SJSA1 (cell line): Measurements from ENCODE around the gene THOC6. TPM values are rescaled to one million over a fixed set of nuclear protein-coding genes. Genes with fewer than 3 reads are reported as not detected.
A peak's percentile ranks its signal among the peaks of the same experiment; 100 is the strongest.
"Not testable (repeated sequence)": the region's sequence is repeated elsewhere in the genome, so short reads cannot be mapped to it uniquely, and the experiment has no call there.

Experiments used
- DNase-seq, 2 experiments: peaks; one replicate each; pipeline ENCODE4 v3.0.0-alpha.2; 2015 to 2020; ENCODE audit warnings: low spot score in 2 of 2, low read depth in 1 of 2
- H3K27ac ChIP-seq: fragments of 250-450 bp; sonication (Bioruptor Pico); 2 replicates; pipeline ENCODE4 v1.5.1; 2020; ENCODE audit warnings: mild to moderate bottlenecking, moderate library complexity
- H3K27me3 ChIP-seq: fragments of 250-450 bp; sonication (Bioruptor Pico); replicated peaks from 2 replicates; pipeline ENCODE4 v1.5.1; 2020; ENCODE audit warnings: mild to moderate bottlenecking, moderate library complexity
- H3K36me3 ChIP-seq: fragments of 250-450 bp; sonication (Bioruptor Pico); 2 replicates; pipeline ENCODE4 v1.5.1; 2020; ENCODE audit warnings: mild to moderate bottlenecking
- H3K4me1 ChIP-seq: fragments of 250-450 bp; sonication (Bioruptor Pico); replicated peaks from 2 replicates; pipeline ENCODE4 v1.6.1; 2021; ENCODE audit warnings: mild to moderate bottlenecking
- H3K4me3 ChIP-seq: fragments of 250-450 bp; sonication (Bioruptor Pico); 2 replicates; pipeline ENCODE4 v1.5.1; 2020; ENCODE audit warnings: mild to moderate bottlenecking
- H3K9me3 ChIP-seq: fragments of 250-450 bp; sonication (Bioruptor Pico); replicated peaks from 2 replicates; pipeline ENCODE4 v1.5.1; 2020; ENCODE audit warnings: mild to moderate bottlenecking
- total RNA-seq: library from RNA; depleted of rRNA; stranded (reverse); fragments of >200 nt; shearing (Covaris generic); gene quantifications from 2 replicates; pipeline ENCODE4 v1.2.3, GENCODE V29; 2014

Gene THOC6
- total RNA-seq, 1 experiment from 2014 or later = 27.4 TPM

- Histone ChIP-seq H3K4me1 (peaks cover 24% of the 10 kb centered on the region), H3K4me3 (peak within 1 kb of the TSS; percentile 35), H3K27me3 (no peaks in the 10 kb centered on the region), H3K27ac (peak within 1 kb of the TSS; percentile 87), H3K9me3 (no peaks in the 10 kb centered on the region), H3K36me3 (0 out of 2 replicates have a peak, but pooled peaks cover 8% of the 10 kb centered on the region)
- DNase-seq = peak; percentile 88 to 92
These were observed 41.4 kb downstream of the THOC6 start, which contains the start of gene IL32 for GRCh38 chr16:3065069-3065741. Gene IL32, plus strand, starts transcription at chr16:3065640. Its CDS starts 172 bp downstream, at chr16:3065812.

- peak in 1 of 2 experiments; percentile 16 for DNase-seq
- Histone ChIP-seq H3K9me3 (no peaks in the 10 kb centered on the region), H3K4me1 (peaks cover 24% of the 10 kb centered on the region), H3K27me3 (no peaks in the 10 kb centered on the region), H3K4me3 (peak overlapping the region; percentile 35), H3K27ac (peak overlapping the region; percentile 87), H3K36me3 (0 out of 2 replicates have a peak, but pooled peaks cover 8% of the 10 kb centered on the region)
These were observed 42.1 kb downstream of the THOC6 start for GRCh38 chr16:3065742-3066439.

GRCh38 chr16:3066440-3066748 is 42.6 kb downstream of the THOC6 start:
- Histone ChIP-seq H3K9me3 (no peaks in the 10 kb centered on the region), H3K27ac (peak overlapping the region; percentile 87; the same call in 1 of the 2 replicates), H3K4me1 (peaks cover 24% of the 10 kb centered on the region), H3K4me3 (peak overlapping the region; percentile 35), H3K36me3 (0 out of 2 replicates have a peak, but pooled peaks cover 8% of the 10 kb centered on the region), H3K27me3 (no peaks in the 10 kb centered on the region)
- no peak for DNase-seq

GRCh38 chr16:3068487-3068886 is 44.7 kb downstream of the THOC6 start:
- no peaks in the 10 kb centered on the region for H3K27me3 ChIP-seq
- DNase-seq = no peak
- H3K27ac ChIP-seq = no peak overlapping the region
- H3K9me3 ChIP-seq = no peaks in the 10 kb centered on the region
- H3K4me1 ChIP-seq = peaks cover 24% of the 10 kb centered on the region
- 0 out of 2 replicates have a peak, but pooled peaks cover 8% of the 10 kb centered on the region for H3K36me3 ChIP-seq
- no peak overlapping the region for H3K4me3 ChIP-seq

DNA sequence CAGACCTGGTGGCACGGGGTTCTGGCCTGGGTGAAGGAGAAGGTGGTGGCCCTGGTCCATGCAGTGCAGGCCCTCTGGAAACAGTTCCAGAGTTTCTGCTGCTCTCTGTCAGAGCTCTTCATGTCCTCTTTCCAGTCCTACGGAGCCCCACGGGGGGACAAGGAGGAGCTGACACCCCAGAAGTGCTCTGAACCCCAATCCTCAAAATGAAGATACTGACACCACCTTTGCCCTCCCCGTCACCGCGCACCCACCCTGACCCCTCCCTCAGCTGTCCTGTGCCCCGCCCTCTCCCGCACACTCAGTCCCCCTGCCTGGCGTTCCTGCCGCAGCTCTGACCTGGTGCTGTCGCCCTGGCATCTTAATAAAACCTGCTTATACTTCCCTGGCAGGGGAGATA is 45.3 kb downstream of the THOC6 start:
- H3K27ac ChIP-seq, H3K9me3 ChIP-seq, DNase-seq, H3K4me3 ChIP-seq, H3K27me3 ChIP-seq, H3K36me3 ChIP-seq: not testable (repeated sequence)
- H3K4me1 ChIP-seq = peaks cover 24% of the 10 kb centered on the region

- H3K9me3 ChIP-seq = no peaks in the 10 kb centered on the region
- H3K4me3 ChIP-seq = no peak overlapping the region
- H3K4me1 ChIP-seq = peaks cover 10% of the 10 kb centered on the region
- H3K27ac ChIP-seq = no peak overlapping the region
- H3K27me3 ChIP-seq = no peaks in the 10 kb centered on the region
- 0 out of 2 replicates have a peak, but pooled peaks cover 8% of the 10 kb centered on the region for H3K36me3 ChIP-seq
- DNase-seq = no peak
These were observed 46.8 kb downstream of the THOC6 start for GRCh38 chr16:3070608-3071111.

DNA sequence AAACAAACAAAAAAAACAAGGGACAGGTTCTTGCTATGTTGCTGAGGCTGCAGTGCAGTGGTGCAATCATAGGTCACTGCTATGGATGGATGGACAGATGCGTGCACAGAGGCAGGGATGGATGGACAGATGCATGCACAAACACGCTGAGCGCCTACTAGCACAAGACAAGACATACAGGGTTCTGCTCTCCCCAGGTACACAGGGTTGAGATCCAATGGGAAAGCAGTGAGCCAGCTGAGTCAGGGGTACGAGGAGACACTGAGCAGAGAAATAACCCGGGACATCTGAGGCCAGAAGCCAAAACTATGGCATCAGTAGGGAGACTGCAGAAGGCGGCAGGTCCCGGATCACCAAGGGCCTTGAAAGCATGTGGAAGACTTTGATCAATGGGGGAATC is 47.8 kb downstream of the THOC6 start:
- DNase-seq = no peak
- Histone ChIP-seq H3K4me3 (no peak overlapping the region), H3K4me1 (peaks cover under 1% of the 10 kb centered on the region; the same call in 1 of the 2 replicates), H3K27ac (no peak overlapping the region), H3K27me3 (no peaks in the 10 kb centered on the region), H3K36me3 (0 out of 2 replicates have a peak, but pooled peaks cover 8% of the 10 kb centered on the region), H3K9me3 (no peaks in the 10 kb centered on the region)

DNA sequence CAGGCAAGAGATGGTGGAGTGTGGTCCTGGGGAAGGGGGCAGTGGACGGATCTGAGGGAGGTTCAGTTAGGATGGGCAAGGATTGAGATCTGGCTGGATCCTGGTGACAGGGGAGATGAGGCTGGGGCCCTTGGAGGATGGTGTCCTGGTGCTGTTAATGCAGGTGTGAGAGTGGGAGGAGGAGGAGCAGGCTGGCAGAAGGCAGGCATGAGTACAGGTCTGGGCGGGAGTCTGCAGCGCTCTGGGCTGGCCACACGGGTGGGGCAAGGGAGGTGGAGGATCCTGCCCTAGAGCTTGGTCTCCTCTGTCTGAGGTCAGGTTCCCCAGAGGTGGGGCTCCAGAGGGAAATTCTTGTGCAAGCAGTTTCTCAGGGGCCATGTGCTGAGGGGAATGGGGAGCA is 48.3 kb downstream of the THOC6 start:
- not testable (repeated sequence) for H3K4me1 ChIP-seq, H3K9me3 ChIP-seq, DNase-seq, H3K27me3 ChIP-seq, H3K27ac ChIP-seq, H3K36me3 ChIP-seq, H3K4me3 ChIP-seq

- H3K9me3 ChIP-seq, H3K4me3 ChIP-seq, DNase-seq: not testable (repeated sequence)
These were observed 48.9 kb downstream of the THOC6 start for GRCh38 chr16:3072576-3073263.

DNA sequence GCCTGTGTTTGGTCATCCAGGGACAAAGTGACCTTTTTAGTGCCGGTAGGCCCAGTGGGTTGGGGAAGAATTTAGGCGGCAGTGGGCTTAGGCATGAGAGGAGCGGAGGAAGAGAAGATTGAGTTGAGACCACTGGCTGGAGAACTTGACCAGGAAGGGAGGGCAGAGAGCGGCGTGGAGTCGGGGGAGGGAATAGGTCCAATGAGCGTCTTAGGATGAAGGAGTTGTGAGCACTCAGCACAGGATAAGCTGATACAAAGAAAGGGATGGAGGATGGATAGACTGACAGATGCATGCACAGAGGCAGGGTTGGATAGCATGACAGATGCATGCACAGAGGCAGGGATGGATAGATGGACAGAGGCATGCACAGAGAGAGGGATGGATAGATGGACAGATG is 49.6 kb downstream of the THOC6 start:
- peaks cover 7% of the 10 kb centered on the region; the same call in 1 of the 2 replicates for H3K27me3 ChIP-seq
- H3K9me3 ChIP-seq = no peaks in the 10 kb centered on the region
- no peak for DNase-seq
- 0 out of 2 replicates have a peak, but pooled peaks cover 2% of the 10 kb centered on the region for H3K36me3 ChIP-seq
- peaks cover 4% of the 10 kb centered on the region; the same call in 1 of the 2 replicates for H3K4me1 ChIP-seq
- no peak overlapping the region for H3K4me3 ChIP-seq
- no peak overlapping the region for H3K27ac ChIP-seq

More at GRCh38 chr16:3072576-3073263, 48.9 kb downstream of the THOC6 start:
- not testable (repeated sequence) for H3K27ac ChIP-seq, H3K4me1 ChIP-seq, H3K36me3 ChIP-seq, H3K27me3 ChIP-seq

GRCh38 chr16:3074860-3075522 is 51.2 kb downstream of the THOC6 start:
- Histone ChIP-seq H3K9me3 (no peaks in the 10 kb centered on the region), H3K27ac (no peak overlapping the region), H3K27me3 (peaks cover 12% of the 10 kb centered on the region; the same call in 1 of the 2 replicates), H3K4me1 (peaks cover 4% of the 10 kb centered on the region; the same call in 1 of the 2 replicates), H3K36me3 (no peaks in the 10 kb centered on the region), H3K4me3 (no peak overlapping the region)
- no peak for DNase-seq

DNA sequence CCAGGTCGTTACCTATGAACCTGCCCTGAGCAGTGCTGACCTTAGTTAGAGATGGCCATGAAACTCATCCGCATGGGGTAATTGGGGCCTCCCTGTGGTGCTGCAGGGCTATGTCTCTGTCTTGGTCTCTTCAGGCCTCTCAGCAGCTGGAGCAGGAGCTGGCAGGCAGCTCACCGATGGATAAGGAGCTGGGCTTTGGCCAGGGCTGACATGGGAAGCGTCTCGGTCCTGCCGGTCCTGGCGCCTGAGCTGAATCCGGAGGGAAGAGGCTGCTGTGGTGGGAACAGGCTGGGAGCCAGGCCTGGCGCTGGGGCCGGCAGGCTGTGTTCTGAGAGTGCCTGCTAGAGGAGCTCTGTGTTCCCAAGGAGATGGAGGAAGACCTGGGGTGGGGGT is 51.7 kb downstream of the THOC6 start:
- Histone ChIP-seq H3K27ac (no peak overlapping the region), H3K27me3 (peaks cover 12% of the 10 kb centered on the region; the same call in 1 of the 2 replicates), H3K4me1 (peaks cover 4% of the 10 kb centered on the region; the same call in 1 of the 2 replicates), H3K4me3 (no peak overlapping the region), H3K9me3 (no peaks in the 10 kb centered on the region), H3K36me3 (no peaks in the 10 kb centered on the region)
- no peak for DNase-seq

DNA sequence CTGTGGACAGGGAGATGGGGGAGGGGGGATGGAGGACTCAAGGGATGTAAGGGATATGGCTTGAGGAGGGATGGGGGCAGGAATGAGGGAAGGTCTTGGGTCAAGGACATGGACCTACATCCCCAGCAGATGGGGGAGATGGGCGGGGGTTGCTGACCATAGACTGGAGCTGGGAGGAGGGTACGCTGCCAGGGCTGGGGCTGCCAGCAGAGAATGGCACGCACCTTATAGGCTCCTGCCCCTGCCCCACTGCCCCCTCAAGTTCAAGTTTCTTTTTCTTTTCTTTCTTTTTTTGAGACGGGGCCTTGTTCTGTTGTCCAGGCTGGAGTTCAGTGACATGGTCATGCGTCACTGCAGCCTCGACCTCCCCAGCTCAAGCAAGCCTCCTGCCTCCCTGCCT is 52.1 kb downstream of the THOC6 start:
- DNase-seq, H3K27ac ChIP-seq, H3K4me3 ChIP-seq, H3K4me1 ChIP-seq, H3K9me3 ChIP-seq, H3K36me3 ChIP-seq: not testable (repeated sequence)
- peaks cover 12% of the 10 kb centered on the region; the same call in 1 of the 2 replicates for H3K27me3 ChIP-seq
